Fibroblast of lung (primary cell): ENCODE results near the gene GPC5. TPM values are rescaled to one million over a fixed set of nuclear protein-coding genes. Genes with fewer than 3 reads are reported as not detected.

Experiments used
- DNase-seq, 2 donors: peaks; one replicate each; pipeline versions ENCODE4 v3.0.0 to v3.0.0-alpha.2; 2010; ENCODE audit warnings: low read depth in 2 of 2
- H2AFZ ChIP-seq: 2 replicates; pipeline ENCODE4 v1.5.1; 2012; ENCODE audit warnings: low read length, control low read depth, inconsistent platforms
- H3K27ac ChIP-seq: 2 replicates; pipeline ENCODE4 v1.5.1; 2011; ENCODE audit warnings: low read length, control low read depth; ENCODE audit not compliant: insufficient read depth
- H3K27me3 ChIP-seq: 2 replicates; pipeline ENCODE4 v1.5.1; 2011; ENCODE audit warnings: mild to moderate bottlenecking, low read length; ENCODE audit not compliant: control insufficient read depth, insufficient read depth
- H3K36me3 ChIP-seq: 2 replicates; pipeline ENCODE4 v1.5.1; 2011; ENCODE audit warnings: low read length; ENCODE audit not compliant: control insufficient read depth, insufficient read depth
- H3K4me1 ChIP-seq: 2 replicates; pipeline ENCODE4 v1.5.1; 2011; ENCODE audit warnings: low read length; ENCODE audit not compliant: control insufficient read depth, insufficient read depth; ENCODE audit errors: extremely low read depth
- H3K4me2 ChIP-seq: 2 replicates; pipeline ENCODE4 v1.5.1; 2011; ENCODE audit warnings: low read length, control low read depth; ENCODE audit not compliant: insufficient read depth; ENCODE audit errors: extremely low read depth
- H3K4me3 ChIP-seq, 4 experiments: fragments of 200-600 bp in 1 of 4; sonication (generic) in 1 of 4; replicated peaks in 1 of 4; 2 replicates each; pipeline ENCODE4 v1.5.1; 2011 to 2016; ENCODE audit warnings: low read length in 4 of 4, low read depth in 3 of 4, mild to moderate bottlenecking in 3 of 4, control low read depth in 2 of 4, inconsistent platforms in 1 of 4, mixed read lengths in 1 of 4; ENCODE audit not compliant: insufficient read depth in 1 of 4; ENCODE audit errors: control extremely low read depth in 1 of 4
- H3K79me2 ChIP-seq: 2 replicates; pipeline ENCODE4 v1.5.1; 2012; ENCODE audit warnings: mild to moderate bottlenecking, low read length, inconsistent platforms; ENCODE audit not compliant: control insufficient read depth, insufficient read depth
- H3K9ac ChIP-seq: 2 replicates; pipeline ENCODE4 v1.5.1; 2011; ENCODE audit warnings: mild to moderate bottlenecking, low read length, control low read depth; ENCODE audit not compliant: insufficient read depth
- H3K9me3 ChIP-seq: 2 replicates; pipeline ENCODE4 v1.5.1; 2012; ENCODE audit warnings: low read depth, low read length; ENCODE audit not compliant: control insufficient read depth, insufficient read depth
- H4K20me1 ChIP-seq: 2 replicates; pipeline ENCODE4 v1.5.1; 2011; ENCODE audit warnings: low read length; ENCODE audit not compliant: control insufficient read depth, insufficient read depth; ENCODE audit errors: extremely low read depth
- EZH2 ChIP-seq: IDR thresholded peaks from 2 replicates; pipeline ENCODE4 v1.5.1; 2012; ENCODE audit warnings: low read length, control low read depth, mild to moderate bottlenecking; ENCODE audit errors: missing control alignments
- polyA plus RNA-seq, 2 donors: library from polyadenylated mRNA; depleted of rRNA in 1 of 2; stranded (reverse) in 1 of 2; unstranded in 1 of 2; fragments of >200 nt; gene quantifications; 2 replicates each; pipeline ENCODE4 v1.2.1, GENCODE V29; 2011 to 2012; ENCODE audit warnings: missing spikeins in 1 of 2
- total RNA-seq: library from RNA; depleted of rRNA; stranded (reverse); fragments of >200 nt; gene quantifications from 2 replicates; pipeline ENCODE4 v1.2.1, GENCODE V29; 2014
- TF ChIP-seq, protein P1 (sequence below), 2 donors: IDR thresholded peaks in 1 of 2; conservative IDR thresholded peaks in 1 of 2; 1 replicate in 1 of 2; 2 replicates in 1 of 2; pipeline ENCODE4 v1.5.1; 2011 to 2012; ENCODE audit warnings: low read length in 2 of 2, control low read depth in 1 of 2, inconsistent platforms in 1 of 2, low read depth in 1 of 2, mild to moderate bottlenecking in 1 of 2

GPC5 gene
- total and polyA plus RNA-seq, 2 donors (not counting 1 experiment from before 2014, with no cell fraction given) = 0.17 TPM; not detected in 1

DNA sequence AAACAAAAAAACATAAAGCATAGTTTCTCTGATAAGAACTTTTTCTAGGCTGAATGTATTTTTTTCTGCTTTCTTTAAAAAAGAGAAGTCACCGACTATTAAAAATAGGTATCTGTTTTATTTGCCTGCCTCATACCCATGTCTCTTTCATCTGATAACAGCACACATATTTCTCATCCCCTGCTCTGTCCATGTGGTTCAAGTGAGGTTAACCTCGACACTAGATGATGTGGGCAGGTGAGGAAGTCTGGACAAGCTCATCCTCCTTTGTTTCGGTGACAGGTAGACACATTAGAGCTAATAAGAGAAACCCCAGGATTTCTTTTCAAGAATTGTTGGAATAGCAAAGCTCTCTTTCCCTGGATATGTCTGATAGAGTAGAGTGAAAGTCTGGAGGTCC, 222.7 kb downstream of the GPC5 start:
- no peaks in the 10 kb centered on the region for H3K9me3 ChIP-seq
- H3K4me1 ChIP-seq = no peaks in the 10 kb centered on the region
- no peak overlapping the region for H3K4me2 ChIP-seq
- DNase-seq = no peak
- no peaks in the 10 kb centered on the region for H3K27me3 ChIP-seq
- no peak overlapping the region for H3K9ac ChIP-seq
- H2AFZ ChIP-seq = no peak overlapping the region
- no peak for TF ChIP-seq EZH2
- TF ChIP-seq, protein P1, sequence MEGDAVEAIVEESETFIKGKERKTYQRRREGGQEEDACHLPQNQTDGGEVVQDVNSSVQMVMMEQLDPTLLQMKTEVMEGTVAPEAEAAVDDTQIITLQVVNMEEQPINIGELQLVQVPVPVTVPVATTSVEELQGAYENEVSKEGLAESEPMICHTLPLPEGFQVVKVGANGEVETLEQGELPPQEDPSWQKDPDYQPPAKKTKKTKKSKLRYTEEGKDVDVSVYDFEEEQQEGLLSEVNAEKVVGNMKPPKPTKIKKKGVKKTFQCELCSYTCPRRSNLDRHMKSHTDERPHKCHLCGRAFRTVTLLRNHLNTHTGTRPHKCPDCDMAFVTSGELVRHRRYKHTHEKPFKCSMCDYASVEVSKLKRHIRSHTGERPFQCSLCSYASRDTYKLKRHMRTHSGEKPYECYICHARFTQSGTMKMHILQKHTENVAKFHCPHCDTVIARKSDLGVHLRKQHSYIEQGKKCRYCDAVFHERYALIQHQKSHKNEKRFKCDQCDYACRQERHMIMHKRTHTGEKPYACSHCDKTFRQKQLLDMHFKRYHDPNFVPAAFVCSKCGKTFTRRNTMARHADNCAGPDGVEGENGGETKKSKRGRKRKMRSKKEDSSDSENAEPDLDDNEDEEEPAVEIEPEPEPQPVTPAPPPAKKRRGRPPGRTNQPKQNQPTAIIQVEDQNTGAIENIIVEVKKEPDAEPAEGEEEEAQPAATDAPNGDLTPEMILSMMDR (conservative IDR thresholded peaks at IDR 0.05 in 1 of 2, IDR thresholded peaks at IDR 0.05 in 1 of 2; ENCODE audit: low read depth in 1 of 2, low read length in 2 of 2) = no peak
- no peaks in the 10 kb centered on the region for H3K79me2 ChIP-seq
- no peak overlapping the region for H3K4me3 ChIP-seq
- H3K27ac ChIP-seq = no peak overlapping the region
- H3K36me3 ChIP-seq = no peaks in the 10 kb centered on the region
- no peaks in the 10 kb centered on the region for H4K20me1 ChIP-seq

DNA sequence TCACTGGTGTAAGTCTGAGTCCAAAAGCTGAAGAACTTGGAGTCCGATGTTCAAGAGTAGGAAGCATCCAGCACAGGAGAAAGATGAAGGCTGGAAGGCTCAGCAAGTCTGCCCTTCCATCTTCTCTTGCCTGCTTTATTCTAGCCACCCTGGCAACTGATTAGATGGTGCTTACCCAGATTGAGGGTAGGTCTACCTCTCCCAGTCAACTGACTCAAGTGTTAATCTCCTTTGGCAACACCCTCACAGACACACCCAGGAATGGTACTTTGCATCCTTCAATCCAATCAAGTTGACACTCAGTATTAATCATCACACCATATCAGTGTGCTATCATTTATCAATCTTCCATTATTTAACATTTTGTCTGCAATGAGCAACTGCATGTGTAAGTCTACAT, 223.5 kb downstream of the GPC5 start:
- Histone ChIP-seq H2AFZ (no peak overlapping the region), H3K27ac (no peak overlapping the region), H3K4me2 (no peak overlapping the region), H3K79me2 (no peaks in the 10 kb centered on the region), H3K9ac (no peak overlapping the region), H3K4me3 (no peak overlapping the region), H3K9me3 (no peaks in the 10 kb centered on the region), H4K20me1 (no peaks in the 10 kb centered on the region), H3K4me1 (no peaks in the 10 kb centered on the region), H3K36me3 (no peaks in the 10 kb centered on the region), H3K27me3 (no peaks in the 10 kb centered on the region)
- no peak for DNase-seq
- no peak for TF ChIP-seq EZH2
- TF ChIP-seq, protein P1 (conservative IDR thresholded peaks at IDR 0.05 in 1 of 2, IDR thresholded peaks at IDR 0.05 in 1 of 2; ENCODE audit: low read depth in 1 of 2, low read length in 2 of 2) = no peak

DNA sequence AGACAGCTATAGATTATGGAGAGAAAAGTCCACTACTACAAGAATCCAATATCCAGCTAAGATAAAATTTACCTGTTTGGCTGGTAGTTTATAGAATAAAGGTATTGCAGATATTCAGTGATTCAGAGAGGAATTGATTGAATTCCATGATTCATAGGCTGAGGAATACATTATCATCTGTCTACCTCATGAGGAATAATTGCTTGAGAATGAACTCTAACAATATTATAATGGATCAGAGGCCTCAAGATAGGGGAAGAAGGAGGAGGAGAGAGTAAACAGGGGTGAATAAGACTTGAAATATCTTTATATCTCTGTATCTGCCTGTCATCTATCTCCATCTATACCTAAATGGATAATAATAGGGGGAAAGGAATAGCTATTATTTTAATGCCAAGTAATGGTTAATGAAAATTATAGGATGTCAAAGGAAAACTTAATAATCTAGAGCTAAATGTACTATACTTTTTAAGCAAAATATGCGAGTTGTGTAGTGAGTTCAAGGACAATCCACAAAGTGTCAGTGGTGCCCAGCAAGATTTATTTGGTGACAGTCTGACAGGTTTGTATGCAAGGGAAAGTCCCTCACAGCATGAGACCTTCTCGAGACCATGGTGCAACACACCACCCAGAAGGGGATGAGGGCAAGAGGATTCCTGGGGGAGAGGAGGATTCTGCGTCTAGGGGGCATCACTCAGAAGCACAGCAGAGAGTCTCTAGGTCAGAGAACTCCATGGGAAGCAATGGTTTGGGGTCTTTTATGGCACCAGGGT, 224.5 kb downstream of the GPC5 start:
- no peaks in the 10 kb centered on the region for H3K4me1 ChIP-seq
- H3K4me2 ChIP-seq = no peak overlapping the region
- H3K4me3 ChIP-seq = no peak overlapping the region
- H4K20me1 ChIP-seq = no peaks in the 10 kb centered on the region
- H3K9me3 ChIP-seq = no peaks in the 10 kb centered on the region
- no peaks in the 10 kb centered on the region for H3K27me3 ChIP-seq
- no peak overlapping the region for H2AFZ ChIP-seq
- no peak overlapping the region for H3K27ac ChIP-seq
- no peaks in the 10 kb centered on the region for H3K79me2 ChIP-seq
- no peak for DNase-seq
- no peak for TF ChIP-seq EZH2
- TF ChIP-seq, protein P1 (conservative IDR thresholded peaks at IDR 0.05 in 1 of 2, IDR thresholded peaks at IDR 0.05 in 1 of 2; ENCODE audit: low read depth in 1 of 2, low read length in 2 of 2) = no peak
- no peak overlapping the region for H3K9ac ChIP-seq
- no peaks in the 10 kb centered on the region for H3K36me3 ChIP-seq
